GM23338 (cell line): Measurements from ENCODE around the gene DCDC1. TPM values are rescaled to one million over a fixed set of nuclear protein-coding genes. Genes with fewer than 3 reads are reported as not detected.

Experiments used
- ATAC-seq: fragments of 200-7000 bp; cut with Tn5 transposase; 3 replicates; pipeline ENCODE4 v1.9.1; 2020
- DNase-seq: peaks from one replicate; pipeline ENCODE4 v3.0.0-alpha.2; 2015; ENCODE audit warnings: low spot score
- H2AFZ ChIP-seq: fragments of 200-600 bp; sonication (generic); 2 replicates; pipeline ENCODE4 v1.8.0; 2016; ENCODE audit warnings: antibody characterized with exemption, mild to moderate bottlenecking, moderate library complexity
- H3F3A ChIP-seq: fragments of 200-600 bp; sonication (generic); replicated peaks from 2 replicates; pipeline ENCODE4 v1.8.0; 2017; ENCODE audit warnings: antibody characterized with exemption, mixed run types, low read depth
- H3K27ac ChIP-seq: fragments of 200-600 bp; sonication (generic); 2 replicates; pipeline ENCODE4 v1.6.1; 2016; ENCODE audit warnings: low read depth
- H3K27me3 ChIP-seq: fragments of 200-600 bp; sonication (generic); 2 replicates; pipeline ENCODE4 v1.8.0; 2016; ENCODE audit warnings: mild to moderate bottlenecking, mixed run types, moderate library complexity; ENCODE audit not compliant: insufficient read depth
- H3K36me3 ChIP-seq: fragments of 200-600 bp; sonication (generic); 2 replicates; pipeline ENCODE4 v1.8.0; 2016; ENCODE audit warnings: mild to moderate bottlenecking; ENCODE audit not compliant: insufficient read depth
- H3K4me1 ChIP-seq: fragments of 200-600 bp; sonication (generic); 2 replicates; pipeline ENCODE4 v1.8.0; 2016; ENCODE audit warnings: mild to moderate bottlenecking, moderate library complexity; ENCODE audit not compliant: insufficient read depth
- H3K4me2 ChIP-seq: fragments of 200-600 bp; sonication (generic); 2 replicates; pipeline ENCODE4 v1.7.1; 2017; ENCODE audit warnings: mixed run types
- H3K4me3 ChIP-seq: fragments of 200-600 bp; sonication (generic); 2 replicates; pipeline ENCODE4 v1.6.1; 2016; ENCODE audit warnings: mixed run types
- H3K79me2 ChIP-seq: fragments of 200-600 bp; sonication (generic); replicated peaks from 2 replicates; pipeline ENCODE4 v1.8.0; 2017; ENCODE audit warnings: mild to moderate bottlenecking; ENCODE audit not compliant: insufficient read depth
- H3K9me2 ChIP-seq: fragments of 200-600 bp; sonication (generic); 2 replicates; pipeline ENCODE4 v1.8.0; 2017; ENCODE audit not compliant: insufficient read depth
- H4K20me1 ChIP-seq: fragments of 200-600 bp; sonication (generic); replicated peaks from 2 replicates; pipeline ENCODE4 v1.8.0; 2017; ENCODE audit warnings: mild to moderate bottlenecking; ENCODE audit not compliant: insufficient read depth
- H3K27ac Mint-ChIP-seq: 2 replicates; pipeline ENCODE4 v1.8.0; 2020; ENCODE audit warnings: inconsistent platforms, mild to moderate bottlenecking, moderate library complexity, mixed read lengths
- H3K27me3 Mint-ChIP-seq: 3 replicates; pipeline ENCODE4 v1.8.0; 2022; ENCODE audit warnings: low read depth, mild to moderate bottlenecking, moderate library complexity, mixed read lengths, inconsistent platforms; ENCODE audit not compliant: insufficient read depth, poor library complexity
- H3K36me3 Mint-ChIP-seq: 3 replicates; pipeline ENCODE4 v1.8.0; 2021; ENCODE audit warnings: low read depth, mild to moderate bottlenecking, inconsistent platforms, moderate library complexity, mixed read lengths
- H3K4me1 Mint-ChIP-seq: 3 replicates; pipeline ENCODE4 v1.8.0; 2020; ENCODE audit warnings: mild to moderate bottlenecking, inconsistent platforms, mixed read lengths
- H3K4me3 Mint-ChIP-seq: 3 replicates; pipeline ENCODE4 v1.8.0; 2021; ENCODE audit warnings: moderate library complexity, mild to moderate bottlenecking, inconsistent platforms, mixed read lengths
- H3K9me3 Mint-ChIP-seq: 3 replicates; pipeline ENCODE4 v1.8.0; 2020; ENCODE audit warnings: moderate library complexity, mild to moderate bottlenecking, inconsistent platforms, mixed read lengths
- CREB1 ChIP-seq: fragments of 250-450 bp; sonication (Bioruptor Pico); IDR thresholded peaks from 2 replicates; pipeline ENCODE4 v1.5.0; 2020; ENCODE audit warnings: low read depth, mild to moderate bottlenecking, moderate library complexity
- EZH2phosphoT487 ChIP-seq: fragments of 200-600 bp; sonication (generic); IDR thresholded peaks from one replicate; pipeline ENCODE4 v1.8.1; 2018; ENCODE audit warnings: antibody characterized with exemption; ENCODE audit not compliant: unreplicated experiment
- JUNB ChIP-seq: IDR thresholded peaks from one replicate; pipeline ENCODE4 v1.6.1; 2016; ENCODE audit warnings: antibody characterized with exemption; ENCODE audit not compliant: unreplicated experiment
- POLR2AphosphoS5 ChIP-seq: IDR thresholded peaks from 2 replicates; pipeline ENCODE4 v1.6.1; 2016; ENCODE audit warnings: antibody characterized with exemption, low read depth
- STAT1 ChIP-seq: IDR thresholded peaks from one replicate; pipeline ENCODE4 v1.6.1; 2016; ENCODE audit warnings: antibody characterized with exemption; ENCODE audit not compliant: unreplicated experiment
- ZNF114 ChIP-seq: fragments of 250-450 bp; sonication (Bioruptor Pico); IDR thresholded peaks from 2 replicates; pipeline ENCODE4 v1.5.0; 2020; ENCODE audit warnings: mild to moderate bottlenecking, moderate library complexity
- ZNF331 ChIP-seq: fragments of 250-450 bp; sonication (Bioruptor Pico); IDR thresholded peaks from 2 replicates; pipeline ENCODE4 v1.5.0; 2020; ENCODE audit warnings: low read depth, mild to moderate bottlenecking, moderate library complexity
- polyA plus RNA-seq: library from polyadenylated mRNA; unstranded; fragments of >200 nt; fragmentation: Nextera tagmentation; extraction: Ambion mirVana; gene quantifications from 2 replicates; pipeline ENCODE4 v1.2.1, GENCODE V29; 2016
- total RNA-seq: library from RNA; depleted of rRNA; stranded (reverse); fragments of >200 nt; shearing (Covaris generic); gene quantifications from 2 replicates; pipeline ENCODE4 v1.2.3, GENCODE V29; 2014
- TF ChIP-seq, protein P1 (sequence below), 2 experiments: fragments of 200-600 bp in 1 of 2; sonication (generic) in 1 of 2; conservative IDR thresholded peaks; 2 replicates each; pipeline versions ENCODE4 v1.5.1 to v1.6.1; 2016 to 2017; ENCODE audit warnings: antibody characterized with exemption in 2 of 2, low read depth in 2 of 2, mild to moderate bottlenecking in 2 of 2, moderate library complexity in 1 of 2
- TF ChIP-seq, protein P2 (sequence below): IDR thresholded peaks from one replicate; pipeline ENCODE4 v1.6.1; 2018; ENCODE audit warnings: antibody characterized with exemption; ENCODE audit not compliant: unreplicated experiment
- TF ChIP-seq, protein P3 (sequence below): fragments of 250-450 bp; sonication (Bioruptor Pico); IDR thresholded peaks from 2 replicates; pipeline ENCODE4 v1.5.0; 2020; ENCODE audit warnings: mild to moderate bottlenecking, moderate library complexity

The DCDC1 gene
- total and polyA plus RNA-seq, 2 experiments from 2014 or later, result 0.56 to 0.58 TPM

DNA sequence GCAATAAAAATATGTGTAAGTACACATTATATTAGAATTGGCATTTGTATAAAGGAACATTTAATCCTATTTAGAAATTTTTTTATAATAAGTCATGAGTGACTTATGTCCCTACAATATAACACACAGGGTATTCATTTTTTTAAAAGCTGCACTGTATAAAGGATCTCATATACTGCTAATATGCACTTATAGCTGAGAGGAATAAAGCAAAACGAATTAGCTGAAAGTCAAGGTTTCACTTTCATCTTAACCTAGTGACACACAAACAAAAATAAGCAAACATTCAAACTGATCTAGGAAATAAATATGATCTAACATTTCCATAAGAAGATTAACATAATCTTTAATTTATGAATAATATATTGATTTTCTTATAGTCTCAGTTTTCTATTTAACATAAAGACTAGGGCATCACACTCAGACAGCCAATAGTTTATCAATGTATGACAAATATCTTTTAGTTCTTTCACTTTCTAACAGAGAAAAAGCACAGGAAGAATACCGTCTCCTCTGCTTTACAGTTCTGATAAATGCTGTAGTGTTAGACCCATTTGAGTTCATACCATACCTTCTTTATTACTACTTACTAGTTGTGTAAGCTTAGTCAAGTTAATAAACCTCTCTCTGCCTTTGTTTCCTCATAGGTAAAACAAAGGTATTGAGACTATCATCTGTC lies 42.9 kb downstream of the DCDC1 start:
- no peak overlapping the region for H3K4me2 ChIP-seq
- peaks cover 3% of the 10 kb centered on the region; the same call in 2 of the 3 replicates for H3K36me3 Mint-ChIP-seq
- TF ChIP-seq STAT1 (no peak), ZNF114 (CRISPR knock-in tag) (no peak), POLR2AphosphoS5 (no peak), EZH2phosphoT487 (no peak), CREB1 (CRISPR knock-in tag) (no peak), ZNF331 (no peak), JUNB (no peak)
- TF ChIP-seq, protein P1, sequence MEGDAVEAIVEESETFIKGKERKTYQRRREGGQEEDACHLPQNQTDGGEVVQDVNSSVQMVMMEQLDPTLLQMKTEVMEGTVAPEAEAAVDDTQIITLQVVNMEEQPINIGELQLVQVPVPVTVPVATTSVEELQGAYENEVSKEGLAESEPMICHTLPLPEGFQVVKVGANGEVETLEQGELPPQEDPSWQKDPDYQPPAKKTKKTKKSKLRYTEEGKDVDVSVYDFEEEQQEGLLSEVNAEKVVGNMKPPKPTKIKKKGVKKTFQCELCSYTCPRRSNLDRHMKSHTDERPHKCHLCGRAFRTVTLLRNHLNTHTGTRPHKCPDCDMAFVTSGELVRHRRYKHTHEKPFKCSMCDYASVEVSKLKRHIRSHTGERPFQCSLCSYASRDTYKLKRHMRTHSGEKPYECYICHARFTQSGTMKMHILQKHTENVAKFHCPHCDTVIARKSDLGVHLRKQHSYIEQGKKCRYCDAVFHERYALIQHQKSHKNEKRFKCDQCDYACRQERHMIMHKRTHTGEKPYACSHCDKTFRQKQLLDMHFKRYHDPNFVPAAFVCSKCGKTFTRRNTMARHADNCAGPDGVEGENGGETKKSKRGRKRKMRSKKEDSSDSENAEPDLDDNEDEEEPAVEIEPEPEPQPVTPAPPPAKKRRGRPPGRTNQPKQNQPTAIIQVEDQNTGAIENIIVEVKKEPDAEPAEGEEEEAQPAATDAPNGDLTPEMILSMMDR (conservative IDR thresholded peaks at IDR 0.05; ENCODE audit: low read depth in 2 of 2), result no peak
- TF ChIP-seq, protein P2, sequence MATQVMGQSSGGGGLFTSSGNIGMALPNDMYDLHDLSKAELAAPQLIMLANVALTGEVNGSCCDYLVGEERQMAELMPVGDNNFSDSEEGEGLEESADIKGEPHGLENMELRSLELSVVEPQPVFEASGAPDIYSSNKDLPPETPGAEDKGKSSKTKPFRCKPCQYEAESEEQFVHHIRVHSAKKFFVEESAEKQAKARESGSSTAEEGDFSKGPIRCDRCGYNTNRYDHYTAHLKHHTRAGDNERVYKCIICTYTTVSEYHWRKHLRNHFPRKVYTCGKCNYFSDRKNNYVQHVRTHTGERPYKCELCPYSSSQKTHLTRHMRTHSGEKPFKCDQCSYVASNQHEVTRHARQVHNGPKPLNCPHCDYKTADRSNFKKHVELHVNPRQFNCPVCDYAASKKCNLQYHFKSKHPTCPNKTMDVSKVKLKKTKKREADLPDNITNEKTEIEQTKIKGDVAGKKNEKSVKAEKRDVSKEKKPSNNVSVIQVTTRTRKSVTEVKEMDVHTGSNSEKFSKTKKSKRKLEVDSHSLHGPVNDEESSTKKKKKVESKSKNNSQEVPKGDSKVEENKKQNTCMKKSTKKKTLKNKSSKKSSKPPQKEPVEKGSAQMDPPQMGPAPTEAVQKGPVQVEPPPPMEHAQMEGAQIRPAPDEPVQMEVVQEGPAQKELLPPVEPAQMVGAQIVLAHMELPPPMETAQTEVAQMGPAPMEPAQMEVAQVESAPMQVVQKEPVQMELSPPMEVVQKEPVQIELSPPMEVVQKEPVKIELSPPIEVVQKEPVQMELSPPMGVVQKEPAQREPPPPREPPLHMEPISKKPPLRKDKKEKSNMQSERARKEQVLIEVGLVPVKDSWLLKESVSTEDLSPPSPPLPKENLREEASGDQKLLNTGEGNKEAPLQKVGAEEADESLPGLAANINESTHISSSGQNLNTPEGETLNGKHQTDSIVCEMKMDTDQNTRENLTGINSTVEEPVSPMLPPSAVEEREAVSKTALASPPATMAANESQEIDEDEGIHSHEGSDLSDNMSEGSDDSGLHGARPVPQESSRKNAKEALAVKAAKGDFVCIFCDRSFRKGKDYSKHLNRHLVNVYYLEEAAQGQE, result no peak
- TF ChIP-seq, protein P3, sequence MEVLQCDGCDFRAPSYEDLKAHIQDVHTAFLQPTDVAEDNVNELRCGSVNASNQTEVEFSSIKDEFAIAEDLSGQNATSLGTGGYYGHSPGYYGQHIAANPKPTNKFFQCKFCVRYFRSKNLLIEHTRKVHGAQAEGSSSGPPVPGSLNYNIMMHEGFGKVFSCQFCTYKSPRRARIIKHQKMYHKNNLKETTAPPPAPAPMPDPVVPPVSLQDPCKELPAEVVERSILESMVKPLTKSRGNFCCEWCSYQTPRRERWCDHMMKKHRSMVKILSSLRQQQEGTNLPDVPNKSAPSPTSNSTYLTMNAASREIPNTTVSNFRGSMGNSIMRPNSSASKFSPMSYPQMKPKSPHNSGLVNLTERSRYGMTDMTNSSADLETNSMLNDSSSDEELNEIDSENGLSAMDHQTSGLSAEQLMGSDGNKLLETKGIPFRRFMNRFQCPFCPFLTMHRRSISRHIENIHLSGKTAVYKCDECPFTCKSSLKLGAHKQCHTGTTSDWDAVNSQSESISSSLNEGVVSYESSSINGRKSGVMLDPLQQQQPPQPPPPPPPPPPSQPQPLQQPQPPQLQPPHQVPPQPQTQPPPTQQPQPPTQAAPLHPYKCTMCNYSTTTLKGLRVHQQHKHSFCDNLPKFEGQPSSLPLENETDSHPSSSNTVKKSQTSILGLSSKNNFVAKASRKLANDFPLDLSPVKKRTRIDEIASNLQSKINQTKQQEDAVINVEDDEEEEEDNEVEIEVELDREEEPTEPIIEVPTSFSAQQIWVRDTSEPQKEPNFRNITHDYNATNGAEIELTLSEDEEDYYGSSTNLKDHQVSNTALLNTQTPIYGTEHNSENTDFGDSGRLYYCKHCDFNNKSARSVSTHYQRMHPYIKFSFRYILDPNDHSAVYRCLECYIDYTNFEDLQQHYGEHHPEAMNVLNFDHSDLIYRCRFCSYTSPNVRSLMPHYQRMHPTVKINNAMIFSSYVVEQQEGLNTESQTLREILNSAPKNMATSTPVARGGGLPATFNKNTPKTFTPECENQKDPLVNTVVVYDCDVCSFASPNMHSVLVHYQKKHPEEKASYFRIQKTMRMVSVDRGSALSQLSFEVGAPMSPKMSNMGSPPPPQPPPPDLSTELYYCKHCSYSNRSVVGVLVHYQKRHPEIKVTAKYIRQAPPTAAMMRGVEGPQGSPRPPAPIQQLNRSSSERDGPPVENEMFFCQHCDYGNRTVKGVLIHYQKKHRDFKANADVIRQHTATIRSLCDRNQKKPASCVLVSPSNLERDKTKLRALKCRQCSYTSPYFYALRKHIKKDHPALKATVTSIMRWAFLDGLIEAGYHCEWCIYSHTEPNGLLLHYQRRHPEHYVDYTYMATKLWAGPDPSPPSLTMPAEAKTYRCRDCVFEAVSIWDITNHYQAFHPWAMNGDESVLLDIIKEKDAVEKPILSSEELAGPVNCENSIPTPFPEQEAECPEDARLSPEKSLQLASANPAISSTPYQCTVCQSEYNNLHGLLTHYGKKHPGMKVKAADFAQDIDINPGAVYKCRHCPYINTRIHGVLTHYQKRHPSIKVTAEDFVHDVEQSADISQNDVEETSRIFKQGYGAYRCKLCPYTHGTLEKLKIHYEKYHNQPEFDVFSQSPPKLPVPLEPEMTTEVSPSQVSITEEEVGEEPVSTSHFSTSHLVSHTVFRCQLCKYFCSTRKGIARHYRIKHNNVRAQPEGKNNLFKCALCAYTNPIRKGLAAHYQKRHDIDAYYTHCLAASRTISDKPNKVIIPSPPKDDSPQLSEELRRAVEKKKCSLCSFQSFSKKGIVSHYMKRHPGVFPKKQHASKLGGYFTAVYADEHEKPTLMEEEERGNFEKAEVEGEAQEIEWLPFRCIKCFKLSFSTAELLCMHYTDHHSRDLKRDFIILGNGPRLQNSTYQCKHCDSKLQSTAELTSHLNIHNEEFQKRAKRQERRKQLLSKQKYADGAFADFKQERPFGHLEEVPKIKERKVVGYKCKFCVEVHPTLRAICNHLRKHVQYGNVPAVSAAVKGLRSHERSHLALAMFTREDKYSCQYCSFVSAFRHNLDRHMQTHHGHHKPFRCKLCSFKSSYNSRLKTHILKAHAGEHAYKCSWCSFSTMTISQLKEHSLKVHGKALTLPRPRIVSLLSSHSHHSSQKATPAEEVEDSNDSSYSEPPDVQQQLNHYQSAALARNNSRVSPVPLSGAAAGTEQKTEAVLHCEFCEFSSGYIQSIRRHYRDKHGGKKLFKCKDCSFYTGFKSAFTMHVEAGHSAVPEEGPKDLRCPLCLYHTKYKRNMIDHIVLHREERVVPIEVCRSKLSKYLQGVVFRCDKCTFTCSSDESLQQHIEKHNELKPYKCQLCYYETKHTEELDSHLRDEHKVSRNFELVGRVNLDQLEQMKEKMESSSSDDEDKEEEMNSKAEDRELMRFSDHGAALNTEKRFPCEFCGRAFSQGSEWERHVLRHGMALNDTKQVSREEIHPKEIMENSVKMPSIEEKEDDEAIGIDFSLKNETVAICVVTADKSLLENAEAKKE (CRISPR knock-in tag), result no peak
- no peaks in the 10 kb centered on the region for H4K20me1 ChIP-seq
- H3K4me3 Mint-ChIP-seq, result no peak overlapping the region
- no peaks in the 10 kb centered on the region for H3F3A ChIP-seq
- no peaks in the 10 kb centered on the region for H3K79me2 ChIP-seq
- no peak overlapping the region for H3K27ac Mint-ChIP-seq
- H3K36me3 ChIP-seq, result no peaks in the 10 kb centered on the region
- ATAC-seq (no peak), DNase-seq (no peak)
- no peak overlapping the region for H3K27ac ChIP-seq
- H3K4me3 ChIP-seq, result no peak overlapping the region
- H3K9me2 ChIP-seq, result no peaks in the 10 kb centered on the region; the same call in 1 of the 2 replicates
- no peaks in the 10 kb centered on the region for H3K27me3 Mint-ChIP-seq
- H3K4me1 Mint-ChIP-seq, result 0 out of 3 replicates have a peak, but pooled peaks cover under 1% of the 10 kb centered on the region
- H3K27me3 ChIP-seq, result no peaks in the 10 kb centered on the region
- H3K4me1 ChIP-seq, result no peaks in the 10 kb centered on the region
- H2AFZ ChIP-seq, result no peak overlapping the region
- peaks cover 13% of the 10 kb centered on the region; the same call in 2 of the 3 replicates for H3K9me3 Mint-ChIP-seq
